Measurements from ENCODE around the gene GSK3B.

The GSK3B gene

GRCh38 chr3:119872773-119873172, 221.5 kb downstream of the GSK3B start:
- DNase-seq (ENCODE audit: low read depth): no peak
- H3K4me3 ChIP-seq (ENCODE audit: low read depth, low read length): no peak overlapping the region
- TF ChIP-seq CTCF (conservative IDR thresholded peaks at IDR 0.05; ENCODE audit: low read depth, low read length): no peak

GRCh38 chr3:119871571-119871970, 222.7 kb downstream of the GSK3B start:
- H3K4me3 ChIP-seq (ENCODE audit: low read depth, low read length): no peak overlapping the region
- no peak for TF ChIP-seq CTCF (conservative IDR thresholded peaks at IDR 0.05; ENCODE audit: low read depth, low read length)

GRCh38 chr3:119870512-119870911, 223.7 kb downstream of the GSK3B start:
- H3K4me3 ChIP-seq (ENCODE audit: low read depth, low read length): no peak overlapping the region
- TF ChIP-seq CTCF (conservative IDR thresholded peaks at IDR 0.05; ENCODE audit: low read depth, low read length): no peak
- DNase-seq (ENCODE audit: low read depth): no peak

More at GRCh38 chr3:119871571-119871970, 222.7 kb downstream of the GSK3B start:
- no peak for DNase-seq (ENCODE audit: low read depth)

- no peak for DNase-seq (ENCODE audit: low read depth)
- no peak for TF ChIP-seq CTCF (conservative IDR thresholded peaks at IDR 0.05; ENCODE audit: low read depth, low read length)
- H3K4me3 ChIP-seq (ENCODE audit: low read depth, low read length): no peak overlapping the region
These were observed 229.8 kb downstream of the GSK3B start for GRCh38 chr3:119864476-119864875.

- H3K4me3 ChIP-seq (ENCODE audit: low read depth, low read length): no peak overlapping the region
- TF ChIP-seq CTCF (conservative IDR thresholded peaks at IDR 0.05; ENCODE audit: low read depth, low read length): no peak
- no peak for DNase-seq (ENCODE audit: low read depth)
These were observed 231.6 kb downstream of the GSK3B start for GRCh38 chr3:119862616-119863015.

- no peak for TF ChIP-seq CTCF (conservative IDR thresholded peaks at IDR 0.05; ENCODE audit: low read depth, low read length)
- DNase-seq (ENCODE audit: low read depth): peak; percentile 30
- H3K4me3 ChIP-seq (ENCODE audit: low read depth, low read length): no peak overlapping the region
These were observed 232.6 kb downstream of the GSK3B start for GRCh38 chr3:119861681-119862080.

- no peak for DNase-seq (ENCODE audit: low read depth)
- no peak for TF ChIP-seq CTCF (conservative IDR thresholded peaks at IDR 0.05; ENCODE audit: low read depth, low read length)
- H3K4me3 ChIP-seq (ENCODE audit: low read depth, low read length): no peak overlapping the region
These were observed 234.5 kb downstream of the GSK3B start for GRCh38 chr3:119859728-119860127.

Measured in choroid plexus epithelial cell (primary cell).